A172 (cell line): Measurements from ENCODE around the gene ABCA8. TPM values are rescaled to one million over a fixed set of nuclear protein-coding genes. Genes with fewer than 3 reads are reported as not detected.
"Not testable (repeated sequence)": the region's sequence is repeated elsewhere in the genome, so short reads cannot be mapped to it uniquely, and the experiment has no call there.

Experiments used
- DNase-seq: peaks from one replicate; pipeline ENCODE4 v3.0.0-alpha.2; 2015; ENCODE audit warnings: low spot score
- total RNA-seq: library from RNA; depleted of rRNA; stranded (reverse); fragments of >200 nt; shearing (Covaris generic); gene quantifications from 2 replicates; pipeline ENCODE4 v1.2.3, GENCODE V29; 2014; rRNA removed

ABCA8 gene
- total RNA-seq = not detected in 2 replicates

- no peak for DNase-seq
Observed at GRCh38 chr17:68955181-68955841, at the start of gene ABCA8. ABCA8 (minus strand) TSS chr17:68955392; CDS start chr17:68942034, 13,358 bp downstream.

DNA sequence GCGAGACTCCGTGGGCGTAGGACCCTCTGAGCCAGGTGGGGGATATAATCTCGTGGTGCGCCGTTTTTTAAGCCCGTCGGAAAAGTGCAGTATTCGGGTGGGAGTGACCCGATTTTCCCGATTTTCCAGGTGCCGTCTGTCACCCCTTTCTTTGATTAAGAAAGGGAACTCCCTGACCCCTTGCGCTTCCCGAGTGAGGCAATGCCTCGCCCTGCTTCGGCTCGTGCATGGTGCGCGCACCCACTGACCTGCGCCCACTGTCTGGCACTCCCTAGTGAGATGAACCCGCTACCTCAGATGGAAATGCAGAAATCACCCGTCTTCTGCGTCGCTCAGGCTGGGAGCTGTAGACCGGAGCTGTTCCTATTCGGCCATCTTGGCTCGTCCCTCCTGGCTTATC, 49.6 kb upstream of the ABCA8 start:
- DNase-seq = not testable (repeated sequence)

GRCh38 chr17:68999743-69000142, 44.6 kb upstream of the ABCA8 start:
- DNase-seq = not testable (repeated sequence)

GRCh38 chr17:68993112-68993511, 37.9 kb upstream of the ABCA8 start:
- no peak for DNase-seq

DNA sequence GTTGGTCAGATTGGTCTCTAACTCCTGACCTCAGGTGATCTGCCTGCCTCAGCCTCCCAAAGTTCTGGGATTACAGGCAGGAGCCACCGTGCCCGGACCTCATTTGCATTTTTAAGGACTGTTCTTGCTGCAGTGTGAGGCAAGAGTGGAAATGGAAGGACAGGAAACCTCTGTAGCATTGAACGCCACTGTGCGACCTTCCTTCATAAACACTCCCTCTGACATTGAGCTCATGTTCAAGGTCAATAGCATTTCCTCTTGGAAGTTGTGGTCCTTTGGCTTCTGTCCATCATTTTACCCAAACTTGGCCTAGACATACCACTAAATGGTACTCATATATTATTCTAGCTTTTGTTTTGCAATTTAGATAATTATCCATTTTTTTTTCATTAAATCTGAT, 32.8 kb upstream of the ABCA8 start:
- no peak for DNase-seq

- DNase-seq = peak; percentile 78
Observed at GRCh38 chr17:68981288-68981687, 26.1 kb upstream of the ABCA8 start.

- DNase-seq = no peak
Observed at GRCh38 chr17:68973098-68973846, 18.1 kb upstream of the ABCA8 start.

- DNase-seq = peak; percentile 21
Observed at GRCh38 chr17:68972119-68972704, 17.0 kb upstream of the ABCA8 start.

GRCh38 chr17:68969101-68969500, 13.9 kb upstream of the ABCA8 start:
- no peak for DNase-seq

DNA sequence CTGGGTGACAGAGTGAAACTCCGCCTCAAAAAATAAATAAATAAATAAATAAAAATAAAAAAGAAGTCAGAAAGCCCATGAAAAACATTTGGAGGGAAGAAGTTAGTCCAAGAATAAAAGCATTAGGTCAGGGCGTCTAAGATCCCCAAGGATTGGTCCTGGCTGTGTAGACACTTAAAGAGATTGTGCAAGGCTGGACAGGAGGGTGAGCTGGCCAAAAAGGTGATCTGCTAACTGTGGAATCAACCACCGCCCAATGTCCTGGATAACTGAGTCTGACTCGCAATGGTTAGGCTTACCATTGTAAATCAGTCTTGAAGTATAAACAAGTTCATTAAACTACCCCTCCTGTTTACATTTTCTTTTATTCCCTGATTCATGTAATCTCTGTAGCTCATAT, 8.8 kb upstream of the ABCA8 start:
- no peak for DNase-seq

DNA sequence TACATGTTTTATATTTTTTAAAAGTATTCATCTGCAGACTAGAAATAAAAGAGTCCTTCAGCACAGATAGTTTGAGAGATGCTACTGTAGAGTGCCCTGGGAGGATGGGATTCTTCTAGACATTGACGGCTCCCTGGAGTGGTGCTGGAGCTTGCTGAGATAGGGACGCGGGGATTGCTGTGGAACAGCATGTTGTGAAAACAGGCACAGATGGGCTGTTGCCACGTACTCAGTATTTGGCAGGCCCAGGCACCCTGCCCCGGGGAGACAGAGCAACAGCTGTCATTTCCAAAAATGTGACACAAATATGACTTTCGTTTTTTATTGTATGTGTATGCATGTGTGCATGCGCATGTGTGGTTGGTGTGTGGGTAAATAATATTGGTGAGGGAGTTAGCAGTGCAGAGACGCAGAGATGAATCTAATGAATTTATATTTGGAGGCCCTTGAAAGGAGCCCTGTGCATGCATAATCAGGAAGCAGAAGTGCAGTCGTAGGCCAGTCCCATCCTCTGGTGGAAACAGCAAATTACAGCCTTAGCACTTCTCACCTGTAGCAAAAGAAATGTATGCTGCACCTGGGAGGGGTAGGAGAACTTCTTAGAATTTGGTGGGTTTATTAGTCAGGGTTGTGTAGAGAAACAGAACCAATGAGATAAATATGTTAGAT, 6.2 kb upstream of the ABCA8 start:
- no peak for DNase-seq

- DNase-seq = not testable (repeated sequence)
Observed at GRCh38 chr17:68959117-68959516, 3.9 kb upstream of the ABCA8 start.

DNA sequence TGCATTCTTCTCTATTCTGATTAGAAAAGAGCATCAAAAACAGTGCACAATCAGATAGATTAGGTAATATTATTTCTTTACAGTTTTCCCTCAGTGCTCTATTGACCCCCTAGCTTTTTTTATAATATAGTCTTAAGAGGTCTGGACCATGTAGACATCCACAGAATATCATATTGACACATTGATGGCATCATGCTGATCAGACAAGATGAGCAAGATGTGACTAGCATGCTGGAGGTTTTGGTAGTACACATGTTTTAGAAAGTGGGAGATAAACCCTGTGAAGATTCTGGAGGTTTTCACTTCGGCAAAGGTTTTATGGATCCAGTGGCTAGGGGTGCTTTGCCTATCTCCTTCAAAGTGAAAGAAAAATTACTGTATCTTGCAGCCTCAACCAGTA, 2.8 kb upstream of the ABCA8 start:
- DNase-seq = no peak

GRCh38 chr17:68954146-68954896, 871 bp downstream of the ABCA8 start:
- no peak for DNase-seq

GRCh38 chr17:68953340-68953997, 1.7 kb downstream of the ABCA8 start:
- DNase-seq = no peak

DNA sequence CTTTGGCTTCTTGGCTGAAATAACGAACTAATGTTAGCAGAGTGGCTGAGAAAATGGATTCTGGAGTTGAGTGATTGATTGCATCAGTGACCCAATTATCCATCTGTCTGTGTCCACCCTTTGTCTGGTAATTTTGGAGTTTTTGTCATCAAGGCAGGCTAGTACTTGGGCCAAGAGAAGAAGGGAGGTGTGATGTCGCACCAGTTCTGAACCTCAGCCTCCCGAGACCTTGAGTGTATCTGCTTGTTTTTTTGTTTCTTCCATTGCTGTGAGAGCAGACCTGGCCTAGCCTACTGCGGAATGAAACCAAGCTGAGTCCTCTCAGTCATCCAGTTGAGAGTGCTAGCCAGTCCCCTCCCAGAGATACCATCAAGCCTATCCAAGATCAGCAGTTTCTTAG, 4.5 kb downstream of the ABCA8 start:
- no peak for DNase-seq

DNA sequence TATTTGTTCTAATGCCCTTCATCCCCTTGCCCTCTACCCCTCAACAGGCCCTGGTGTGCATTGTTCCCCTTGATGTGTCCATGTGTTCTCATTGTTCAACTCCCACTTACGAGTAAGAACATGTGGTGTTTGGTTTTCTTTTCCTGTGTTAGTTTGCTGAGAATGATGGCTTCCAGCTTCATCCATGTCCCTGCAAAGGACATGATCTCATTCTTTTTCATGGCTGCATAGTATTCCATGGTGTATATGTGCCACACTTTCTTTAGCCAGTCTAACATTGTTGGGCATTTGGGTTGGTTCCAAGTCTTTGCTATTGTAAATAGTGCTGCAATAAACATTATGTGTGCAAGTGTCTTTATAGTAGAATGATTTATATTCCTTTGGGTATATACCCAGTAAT, 7.3 kb downstream of the ABCA8 start:
- DNase-seq = not testable (repeated sequence)

GRCh38 chr17:68944435-68945035, 10.7 kb downstream of the ABCA8 start:
- DNase-seq = no peak

DNA sequence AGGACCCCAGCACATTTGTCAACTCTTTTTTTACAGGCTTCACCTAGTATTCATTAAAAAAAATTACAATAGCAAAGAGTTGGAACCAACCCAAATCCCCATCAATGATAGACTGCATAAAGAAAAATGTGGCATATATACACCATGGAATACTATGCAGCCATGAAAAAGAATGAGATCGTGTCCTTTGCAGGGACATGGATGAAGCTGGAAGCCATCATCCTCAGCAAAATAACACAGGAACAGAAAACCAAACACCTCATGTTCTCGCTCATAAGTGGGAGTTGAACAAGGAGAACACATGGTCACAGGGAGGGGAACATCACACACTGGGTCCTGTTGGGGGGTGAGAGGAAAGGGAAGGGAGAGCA, 11.4 kb downstream of the ABCA8 start:
- DNase-seq = not testable (repeated sequence)

DNA sequence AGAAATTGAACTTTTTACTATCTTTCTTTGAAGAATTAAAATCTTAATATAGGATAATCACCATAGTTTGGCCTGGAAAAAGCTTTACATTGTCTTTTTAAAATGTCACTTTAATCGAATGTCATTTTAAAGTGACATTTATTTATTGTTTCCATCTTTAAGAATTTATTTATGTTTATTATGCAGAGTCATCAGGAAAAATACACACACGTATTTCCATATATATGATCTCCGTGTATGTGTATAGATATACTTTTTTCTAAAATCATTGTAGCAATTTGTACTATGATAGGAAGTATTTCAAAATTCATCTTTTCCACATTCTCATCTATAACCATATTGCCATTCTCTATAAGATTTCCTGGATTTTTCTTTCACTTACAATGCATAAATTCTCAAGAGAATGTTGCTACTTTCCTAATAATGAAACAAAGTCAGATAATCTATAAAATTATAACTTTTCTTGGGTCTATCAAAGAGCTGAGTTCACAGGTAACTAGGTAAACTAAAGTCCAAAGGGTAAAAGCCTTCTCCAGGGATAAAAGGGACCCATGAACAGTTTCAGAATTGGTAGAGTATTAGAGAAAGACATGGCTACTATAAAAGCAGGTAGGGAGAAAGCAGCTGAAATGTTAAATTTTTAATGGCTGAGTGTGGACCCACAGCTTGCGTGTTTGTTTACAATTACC, 11.9 kb downstream of the ABCA8 start:
- DNase-seq = no peak
